ENCODE data around the gene TCF3.

TCF3 gene

GRCh38 chr19:1629256-1629808 lies 23.1 kb downstream of the TCF3 start:
- no peak for DNase-seq

GRCh38 chr19:1627194-1627593 lies 25.2 kb downstream of the TCF3 start:
- no peak for DNase-seq

- no peak for DNase-seq
Measured at GRCh38 chr19:1626417-1627010, 25.9 kb downstream of the TCF3 start.

- DNase-seq: peak in 3 of 5 experiments; percentile 9 to 52 (median 28)
Measured at GRCh38 chr19:1624458-1624857, 28.0 kb downstream of the TCF3 start.

GRCh38 chr19:1622541-1622940 lies 29.9 kb downstream of the TCF3 start:
- DNase-seq: no peak

DNA sequence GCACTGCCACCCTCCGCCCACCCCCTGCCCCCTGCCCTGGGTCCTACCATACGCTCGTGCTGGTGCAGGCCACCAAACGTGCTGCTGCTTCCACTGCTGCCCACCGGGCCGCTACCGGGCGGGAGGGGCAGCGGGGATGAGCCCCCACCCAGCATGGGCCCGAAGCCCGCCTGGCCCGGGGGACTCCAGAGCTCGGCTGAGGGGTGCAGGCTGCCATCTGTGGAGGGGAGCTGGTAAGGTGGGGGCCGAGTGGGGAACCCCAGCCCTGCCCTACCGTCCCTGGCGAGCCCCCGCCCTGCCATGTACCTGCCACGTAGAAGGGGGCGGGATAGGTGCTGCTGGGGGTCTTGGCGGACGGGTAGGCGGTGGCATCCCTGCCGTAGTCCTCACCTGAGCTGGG lies 30.4 kb downstream of the TCF3 start:
- DNase-seq: no peak

- no peak for DNase-seq
Measured at GRCh38 chr19:1621574-1621973, 30.8 kb downstream of the TCF3 start.

GRCh38 chr19:1621021-1621420 lies 31.4 kb downstream of the TCF3 start:
- no peak for DNase-seq

- DNase-seq: no peak
Measured at GRCh38 chr19:1620502-1620901, 31.9 kb downstream of the TCF3 start.

DNA sequence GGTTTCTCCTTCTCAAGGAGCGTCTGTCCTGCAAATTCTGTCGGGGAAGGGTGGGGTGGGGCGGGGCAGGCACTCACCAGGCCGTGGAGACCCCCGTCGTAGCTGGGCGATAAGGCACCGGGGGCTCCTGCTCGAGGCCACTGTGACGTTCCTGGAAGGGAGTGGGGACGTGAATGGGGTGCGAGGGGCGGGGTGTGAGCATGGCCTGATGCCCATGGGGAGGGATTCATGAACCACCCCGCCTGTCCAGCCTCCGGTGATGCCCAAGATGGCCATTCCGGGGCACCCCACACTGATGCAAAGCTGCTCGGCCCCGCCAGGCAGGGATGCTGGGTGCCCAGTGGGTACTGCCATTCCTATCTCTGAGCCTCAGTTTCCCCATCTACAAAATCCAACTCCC lies 32.7 kb downstream of the TCF3 start:
- no peak for DNase-seq

- DNase-seq: no peak
Measured at GRCh38 chr19:1619094-1619439, 33.3 kb downstream of the TCF3 start.

DNA sequence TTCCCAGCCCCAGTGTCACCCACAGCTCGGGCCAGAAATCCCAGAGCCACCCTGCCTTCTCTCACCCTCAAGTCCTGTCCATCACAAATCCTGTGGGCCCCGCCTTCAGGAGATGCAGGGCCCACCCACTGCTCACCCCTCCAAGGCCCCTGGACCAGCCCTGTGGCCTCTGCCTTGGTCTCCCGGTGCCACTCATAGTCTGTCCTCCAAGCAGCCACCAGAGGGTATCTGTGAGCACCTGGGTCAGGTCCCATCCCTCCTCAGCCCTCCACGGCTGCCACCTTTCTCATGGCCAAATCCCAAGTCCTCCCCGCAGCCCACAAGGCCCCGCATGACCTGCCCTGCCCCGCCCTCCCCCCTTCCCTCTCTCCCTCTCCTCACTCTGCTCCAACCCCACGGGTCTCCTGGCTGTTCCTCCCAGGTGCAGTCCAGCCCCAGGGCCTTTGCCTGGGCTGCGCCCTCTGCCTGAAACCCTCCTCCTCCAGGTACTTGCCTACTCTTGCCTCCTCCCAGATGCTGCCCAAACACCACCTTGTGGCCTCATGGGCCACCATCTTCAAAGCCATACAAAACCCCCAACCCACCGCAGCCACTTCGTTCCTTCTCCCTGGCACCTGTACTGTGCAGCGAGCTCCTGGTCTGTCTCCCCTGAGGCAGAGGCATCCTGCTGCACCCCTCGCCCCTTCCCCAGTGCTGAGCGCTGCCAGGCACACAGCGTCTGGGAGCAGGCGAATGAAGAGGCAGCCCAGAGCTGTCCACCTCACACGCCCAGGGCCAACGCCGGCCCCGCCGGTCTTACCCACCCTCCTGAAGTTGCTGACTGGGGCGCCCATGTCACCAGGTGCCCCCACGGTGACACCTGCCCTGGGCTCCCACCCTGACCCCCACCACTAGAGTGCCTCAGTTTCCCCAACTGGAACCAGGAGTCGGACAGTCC lies 34.0 kb downstream of the TCF3 start:
- DNase-seq: peak in 1 of 5 experiments; percentile 30

DNA sequence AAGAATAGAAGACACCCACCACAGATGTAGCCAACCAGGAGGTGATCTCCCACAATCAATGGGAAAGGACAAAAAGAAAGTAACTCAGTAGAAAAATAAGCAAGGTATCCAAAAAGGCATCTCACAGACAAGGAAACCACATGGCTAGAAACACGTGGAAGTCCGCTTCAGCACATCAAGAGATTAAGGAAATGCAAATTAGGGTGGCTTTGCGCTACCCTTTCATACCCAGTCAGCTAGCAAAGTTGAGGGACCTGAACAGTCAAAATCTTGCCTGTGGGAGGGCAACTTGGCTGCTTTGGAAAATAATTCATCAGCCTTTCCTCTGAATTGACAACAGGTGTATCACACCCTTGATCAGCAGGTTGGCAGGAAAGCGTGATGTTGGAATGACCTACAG lies 35.5 kb downstream of the TCF3 start:
- DNase-seq: no peak

DNA sequence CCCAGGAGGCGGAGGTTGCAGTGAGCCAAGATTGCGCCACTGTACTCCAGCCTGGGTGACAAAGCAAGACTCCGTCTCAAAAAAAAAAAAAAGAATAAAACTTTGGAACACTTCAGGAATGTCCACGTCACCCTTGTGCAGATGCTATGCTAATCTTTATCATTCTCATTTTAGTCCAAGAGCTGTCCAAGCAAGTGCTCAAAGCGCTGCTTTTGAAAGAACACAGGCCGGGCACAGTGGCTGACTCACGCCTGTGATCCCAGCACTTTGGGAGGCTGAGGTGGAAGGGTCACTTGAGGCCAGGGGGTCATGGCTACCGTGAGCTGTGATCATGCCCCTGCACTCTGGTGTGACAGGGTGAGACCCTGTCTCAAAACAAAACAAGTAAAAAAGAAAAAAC lies 36.0 kb downstream of the TCF3 start:
- no peak for DNase-seq

GRCh38 chr19:1615156-1615765 lies 37.2 kb downstream of the TCF3 start:
- DNase-seq: no peak

GRCh38 chr19:1613808-1614570 lies 38.4 kb downstream of the TCF3 start:
- no peak for DNase-seq

DNA sequence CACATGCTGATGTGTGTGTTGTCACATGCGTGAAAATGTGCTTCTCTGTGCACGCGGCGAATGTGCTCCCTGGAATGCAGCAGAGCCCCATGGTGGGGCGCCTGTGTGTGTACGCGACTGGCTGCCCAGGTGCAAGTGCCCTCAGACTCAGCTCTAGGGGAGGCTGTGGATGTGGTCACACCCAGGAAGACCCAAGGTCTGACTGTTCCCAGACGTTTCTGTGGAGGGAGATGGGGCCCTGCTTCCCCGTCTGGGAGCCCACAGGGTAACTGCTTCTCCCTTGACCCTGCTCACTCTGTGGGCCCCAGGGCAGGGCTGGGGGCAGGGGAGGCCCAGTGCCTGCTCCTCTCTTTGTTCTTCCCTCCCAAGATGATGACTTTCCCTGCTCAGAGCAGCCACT lies 39.3 kb downstream of the TCF3 start:
- DNase-seq: no peak

DNA sequence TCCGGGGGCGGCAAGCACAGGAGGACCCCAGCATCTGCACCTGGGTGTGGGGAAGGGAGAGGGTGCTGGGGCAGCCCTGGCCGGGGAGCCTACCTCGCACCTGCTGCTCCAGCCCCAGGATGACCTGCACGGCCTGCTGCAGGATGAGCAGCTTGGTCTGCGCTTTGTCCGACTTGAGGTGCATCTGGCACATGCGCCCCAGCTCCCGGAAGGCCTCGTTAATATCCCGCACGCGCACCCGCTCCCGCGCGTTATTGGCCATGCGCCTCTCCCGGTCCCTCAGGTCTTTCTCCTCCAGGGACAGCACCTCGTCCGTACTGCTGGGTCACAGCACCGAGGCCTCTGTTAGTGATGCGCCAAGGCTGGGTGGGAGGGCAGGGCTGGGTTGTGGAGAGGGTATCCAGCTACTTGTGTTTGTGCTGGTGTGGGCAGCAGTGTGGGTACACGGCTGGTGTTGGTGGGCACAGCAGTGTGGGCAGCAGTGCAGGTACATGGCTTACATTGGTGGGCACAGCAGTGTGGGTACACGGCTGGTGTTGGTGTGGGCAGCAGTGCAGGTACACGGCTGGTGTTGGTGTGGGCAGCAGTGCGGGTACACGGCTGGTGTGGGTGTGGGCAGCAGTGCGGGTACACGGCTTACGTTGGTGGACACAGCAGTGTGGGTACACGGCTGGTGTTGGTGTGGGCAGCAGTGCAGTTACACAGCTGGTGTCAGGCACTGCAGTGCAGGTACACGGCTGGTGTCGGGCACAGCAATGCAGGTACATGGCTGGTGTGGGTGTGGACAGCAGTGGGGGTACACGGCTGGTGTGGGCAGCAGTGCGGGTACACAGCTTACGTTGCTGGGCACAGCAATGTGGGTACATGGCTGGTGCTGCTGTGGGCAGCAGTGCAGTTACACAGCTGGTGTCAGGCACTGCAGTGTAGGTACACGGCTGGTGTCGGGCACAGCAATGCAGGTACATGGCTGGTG lies 40.0 kb downstream of the TCF3 start:
- no peak for DNase-seq

DNA sequence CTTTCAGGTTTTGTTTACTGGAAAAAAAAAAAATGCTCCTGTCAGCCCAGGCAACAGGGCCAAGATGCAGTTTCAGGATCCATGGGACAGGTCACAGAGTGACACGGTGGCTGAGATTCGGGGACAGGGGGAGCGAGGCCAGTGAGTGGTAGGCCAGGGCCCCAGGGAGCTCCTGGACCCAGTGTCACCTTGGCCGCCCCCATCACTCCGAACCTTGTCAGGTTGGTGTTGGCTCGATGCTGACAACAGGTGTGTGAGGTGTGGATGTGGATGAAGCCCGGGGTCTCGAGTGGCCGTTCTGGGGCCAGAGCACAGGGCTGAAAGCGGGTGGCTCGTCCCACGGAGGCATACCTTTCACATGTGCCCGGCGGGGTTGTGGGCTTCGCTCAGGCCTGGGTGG lies 41.1 kb downstream of the TCF3 start:
- no peak for DNase-seq

DNA sequence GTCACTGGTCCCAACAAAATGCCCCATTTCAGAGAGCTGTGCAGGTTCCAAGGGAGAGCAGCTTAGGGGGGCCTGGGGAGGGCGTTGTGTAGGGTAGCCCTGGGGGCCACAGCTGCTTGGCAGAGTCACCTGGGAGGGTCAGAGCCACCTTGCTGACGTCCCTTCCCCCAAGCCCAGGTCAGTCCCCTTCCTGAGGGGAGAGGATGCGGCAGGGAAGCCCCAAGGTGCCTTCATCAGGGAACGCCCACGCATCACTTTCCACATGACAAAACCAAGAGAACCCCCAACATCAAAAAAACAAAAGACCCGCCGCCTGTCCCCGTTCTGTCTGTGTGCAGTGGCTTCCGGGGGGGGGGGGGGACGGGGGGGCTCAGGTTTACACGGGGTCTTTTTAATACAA lies 41.8 kb downstream of the TCF3 start:
- DNase-seq: peak in 1 of 5 experiments; percentile 19

DNA sequence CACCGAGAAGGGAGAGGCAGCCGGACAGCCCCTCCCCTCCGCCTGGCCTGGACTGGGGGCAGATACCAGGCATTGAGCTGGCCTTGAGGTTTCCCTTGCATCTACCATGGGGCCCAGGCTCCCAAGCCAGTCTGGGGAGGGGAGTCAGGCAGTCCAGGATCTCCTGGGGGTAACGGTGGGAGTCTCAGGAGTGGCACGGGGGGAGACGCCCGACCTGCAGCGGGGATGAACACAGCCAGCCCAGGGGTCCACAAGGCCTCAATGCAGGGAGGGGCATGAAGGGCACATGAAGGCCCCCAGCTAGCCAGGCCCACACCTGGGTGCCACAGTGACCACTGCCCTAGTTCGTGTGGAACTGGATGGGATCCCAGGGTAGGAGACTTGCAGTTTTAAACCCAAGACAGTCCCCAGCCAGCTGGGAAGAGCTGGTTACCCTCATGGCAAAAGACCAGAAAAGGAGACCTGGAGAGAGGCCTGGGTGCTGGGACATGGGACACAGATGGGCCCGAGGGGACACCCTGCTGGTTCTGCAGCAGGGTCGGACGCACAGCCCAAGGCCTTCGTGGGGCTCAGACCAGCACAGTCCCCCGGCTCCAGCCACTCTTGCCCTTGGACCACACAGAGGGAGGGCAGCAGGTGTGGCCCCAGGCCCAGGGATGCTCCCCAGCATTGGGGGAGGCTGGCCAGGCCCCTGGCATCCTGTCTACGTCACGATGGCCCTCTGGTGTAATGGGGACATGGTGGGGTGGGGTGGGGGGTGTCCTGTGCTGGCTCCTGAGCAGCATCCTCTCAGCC lies 42.5 kb downstream of the TCF3 start:
- no peak for DNase-seq

All from T-helper 2 cell (primary cell).